A673 (cell line): ENCODE results near the gene EXOC4. TPM values are rescaled to one million over a fixed set of nuclear protein-coding genes. Genes with fewer than 3 reads are reported as not detected.

Experiments
- BruUV-seq: library from RNA; stranded (reverse); fragments of 400-500 nt; replicated peaks from 2 replicates; lab custom pipeline; 2021; lab: Mats Ljungman, UMichigan
- CTCF ChIA-PET: fragments of 300-600 bp; sonication (Branson Sonifier 250); formaldehyde crosslinking; loops from one replicate; lab custom pipeline; 2022; ENCODE audit warnings: antibody characterized with exemption; lab: Charles Lee
- POLR2A ChIA-PET: fragments of 300-600 bp; sonication (Branson Sonifier 250); formaldehyde crosslinking; loops from one replicate; lab custom pipeline; 2022; ENCODE audit warnings: antibody characterized with exemption; ENCODE audit not compliant: low non-redundant PET; lab: Charles Lee
- DNase-seq: peaks from one replicate; pipeline ENCODE4 v3.0.0-alpha.2; 2015; ENCODE audit warnings: low spot score
- H3K27ac ChIP-seq: fragments of 200-600 bp; sonication (generic); 2 replicates; pipeline ENCODE4 v1.5.1; 2016; ENCODE audit warnings: mixed run types, low read depth, mild to moderate bottlenecking, mixed read lengths, antibody characterized with exemption, low read length; ENCODE audit not compliant: poor library complexity, severe bottlenecking
- H3K27me3 ChIP-seq: fragments of 200-600 bp; sonication (generic); replicated peaks from 2 replicates; pipeline ENCODE4 v1.6.1; 2017; ENCODE audit warnings: mixed run types, low read depth, mild to moderate bottlenecking, mixed read lengths, antibody characterized with exemption, low read length; ENCODE audit not compliant: insufficient read depth, poor library complexity
- H3K36me3 ChIP-seq: fragments of 200-600 bp; sonication (generic); 2 replicates; pipeline ENCODE4 v1.6.1; 2016; ENCODE audit warnings: mixed run types, mild to moderate bottlenecking, mixed read lengths, antibody characterized with exemption, low read length; ENCODE audit not compliant: insufficient read depth, poor library complexity, severe bottlenecking
- H3K4me1 ChIP-seq: fragments of 200-600 bp; sonication (generic); 2 replicates; pipeline ENCODE4 v1.6.1; 2017; ENCODE audit warnings: mixed run types, mild to moderate bottlenecking, mixed read lengths, antibody characterized with exemption, low read length; ENCODE audit not compliant: insufficient read depth, poor library complexity, severe bottlenecking
- H3K4me3 ChIP-seq: fragments of 200-600 bp; sonication (generic); 2 replicates; pipeline ENCODE4 v1.5.1; 2016; ENCODE audit warnings: low read depth, mixed run types, mild to moderate bottlenecking, mixed read lengths, low read length; ENCODE audit not compliant: poor library complexity, severe bottlenecking
- H3K9me3 ChIP-seq: fragments of 200-600 bp; sonication (generic); 2 replicates; pipeline ENCODE4 v1.6.1; 2016; ENCODE audit warnings: mixed run types, low read depth, mild to moderate bottlenecking, mixed read lengths, antibody characterized with exemption, low read length; ENCODE audit not compliant: poor library complexity, severe bottlenecking
- EZH2 ChIP-seq: fragments of 200-600 bp; sonication (generic); IDR thresholded peaks from 2 replicates; pipeline ENCODE4 v1.6.1; 2017; ENCODE audit warnings: borderline replicate concordance, low read depth, mild to moderate bottlenecking, mixed read lengths, antibody characterized with exemption, low read length; ENCODE audit not compliant: poor library complexity, severe bottlenecking
- intact Hi-C: fragments of 100-400 bp; cut with micrococcal nuclease; formaldehyde crosslinking; loops from one replicate; pipeline ENCODE4 v1.10.0; 2022; ENCODE audit not compliant: unreplicated experiment
- total RNA-seq: library from RNA; stranded (reverse); gene quantifications from 2 replicates; pipeline ENCODE4 v1.2.3, GENCODE V29; 2021
- TF ChIP-seq, protein P1 (sequence below): fragments of 300-800, 200-600 bp; sonication (generic); conservative IDR thresholded peaks from 2 replicates; pipeline ENCODE4 v1.5.1; 2017; ENCODE audit warnings: low read depth, mild to moderate bottlenecking, antibody characterized with exemption, low read length, moderate library complexity, mixed read lengths

EXOC4 gene
- total RNA-seq, 1 experiment from 2014 or later = 66.1 TPM

DNA sequence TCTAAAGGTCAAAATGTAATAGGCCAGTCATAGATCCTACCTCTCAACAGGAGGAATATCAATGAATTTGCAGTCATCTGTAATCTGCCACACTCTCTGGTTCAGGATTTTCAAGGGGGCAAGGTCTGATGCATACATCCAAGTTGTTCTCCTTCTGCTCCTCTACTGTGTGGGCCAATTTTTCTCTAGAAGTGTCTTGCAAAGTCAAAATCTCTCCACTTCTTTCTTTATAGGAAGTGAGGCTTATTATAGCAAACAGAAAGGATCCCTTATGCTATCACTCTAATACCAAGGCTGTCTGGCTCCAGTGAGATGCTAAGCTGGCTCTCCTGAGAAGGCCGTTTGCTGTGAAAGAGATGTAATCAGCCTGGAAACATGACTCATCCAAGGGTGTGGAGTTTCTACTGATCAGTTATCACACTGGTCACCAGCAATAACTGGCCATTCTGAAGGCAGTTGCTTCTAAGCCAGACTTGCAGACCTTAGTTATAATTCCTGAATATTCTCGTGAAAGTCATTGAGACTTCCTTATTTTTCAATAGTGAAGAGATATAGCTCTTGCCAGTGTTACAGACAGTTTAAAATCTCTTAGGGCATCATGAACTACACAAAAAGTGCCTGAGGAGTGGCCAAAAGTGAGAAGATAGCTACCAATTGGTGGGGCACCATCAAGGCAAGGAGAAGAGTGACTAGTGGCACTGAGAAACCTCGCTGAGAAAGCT lies 831.0 kb downstream of the EXOC4 start:
- no peak for DNase-seq
- CTCF ChIA-PET = no interaction called here
- POLR2A ChIA-PET = no interaction called here
- H3K9me3 ChIP-seq = peaks cover 17% of the 10 kb centered on the region
- H3K36me3 ChIP-seq = no peaks in the 10 kb centered on the region
- intact Hi-C loops = no loop called here
- no peaks in the 10 kb centered on the region for H3K4me1 ChIP-seq
- no peak for TF ChIP-seq EZH2
- TF ChIP-seq, protein P1, sequence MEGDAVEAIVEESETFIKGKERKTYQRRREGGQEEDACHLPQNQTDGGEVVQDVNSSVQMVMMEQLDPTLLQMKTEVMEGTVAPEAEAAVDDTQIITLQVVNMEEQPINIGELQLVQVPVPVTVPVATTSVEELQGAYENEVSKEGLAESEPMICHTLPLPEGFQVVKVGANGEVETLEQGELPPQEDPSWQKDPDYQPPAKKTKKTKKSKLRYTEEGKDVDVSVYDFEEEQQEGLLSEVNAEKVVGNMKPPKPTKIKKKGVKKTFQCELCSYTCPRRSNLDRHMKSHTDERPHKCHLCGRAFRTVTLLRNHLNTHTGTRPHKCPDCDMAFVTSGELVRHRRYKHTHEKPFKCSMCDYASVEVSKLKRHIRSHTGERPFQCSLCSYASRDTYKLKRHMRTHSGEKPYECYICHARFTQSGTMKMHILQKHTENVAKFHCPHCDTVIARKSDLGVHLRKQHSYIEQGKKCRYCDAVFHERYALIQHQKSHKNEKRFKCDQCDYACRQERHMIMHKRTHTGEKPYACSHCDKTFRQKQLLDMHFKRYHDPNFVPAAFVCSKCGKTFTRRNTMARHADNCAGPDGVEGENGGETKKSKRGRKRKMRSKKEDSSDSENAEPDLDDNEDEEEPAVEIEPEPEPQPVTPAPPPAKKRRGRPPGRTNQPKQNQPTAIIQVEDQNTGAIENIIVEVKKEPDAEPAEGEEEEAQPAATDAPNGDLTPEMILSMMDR = no peak
- no peaks in the 10 kb centered on the region for H3K27me3 ChIP-seq
- H3K4me3 ChIP-seq = no peak overlapping the region
- no TSS peak for BruUV-seq
- no peak overlapping the region for H3K27ac ChIP-seq

DNA sequence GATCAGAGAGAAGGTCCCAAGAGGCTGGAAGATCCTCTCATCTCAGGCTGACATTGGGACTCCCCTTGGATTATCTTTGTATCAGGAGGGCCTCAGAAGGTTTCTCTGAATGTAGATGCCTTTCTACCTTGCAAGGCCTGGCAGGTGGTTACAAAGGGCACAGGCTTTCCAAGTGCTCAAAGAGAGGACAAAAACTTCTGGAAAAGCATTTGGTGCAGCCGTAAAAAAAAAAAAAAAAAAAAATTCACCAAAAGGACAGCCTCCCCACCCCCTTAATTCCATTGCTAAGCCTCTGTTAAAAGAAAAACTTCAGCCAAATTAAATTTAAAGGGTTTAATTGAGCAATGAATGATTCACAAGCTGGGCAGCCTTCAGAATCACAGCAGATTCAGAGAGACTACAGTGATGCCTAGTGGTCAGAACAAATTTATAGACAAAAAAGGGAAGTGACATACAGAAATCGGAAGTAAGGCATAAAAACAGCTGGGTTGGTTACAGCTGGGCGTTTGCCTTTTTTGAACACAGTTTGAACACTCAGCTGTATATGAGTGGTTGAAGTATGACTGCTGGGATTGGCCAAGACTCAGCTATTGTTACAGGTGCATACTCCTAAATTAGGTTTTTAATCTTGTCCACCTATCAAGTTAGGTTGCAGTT lies 831.7 kb downstream of the EXOC4 start:
- intact Hi-C loops = no loop called here
- no TSS peak for BruUV-seq
- peaks cover 24% of the 10 kb centered on the region for H3K9me3 ChIP-seq
- no peaks in the 10 kb centered on the region for H3K36me3 ChIP-seq
- TF ChIP-seq EZH2 = no peak
- TF ChIP-seq, protein P1 = no peak
- CTCF ChIA-PET = interaction anchor here (0.7 kb wide), 1 partner anchor 44 kb away, joined by 10 read pairs; no protein-coding TSS in a partner anchor
- H3K27me3 ChIP-seq = no peaks in the 10 kb centered on the region
- POLR2A ChIA-PET = no interaction called here
- no peak overlapping the region for H3K4me3 ChIP-seq
- no peak overlapping the region for H3K27ac ChIP-seq
- peak; percentile 36 for DNase-seq
- H3K4me1 ChIP-seq = no peaks in the 10 kb centered on the region

DNA sequence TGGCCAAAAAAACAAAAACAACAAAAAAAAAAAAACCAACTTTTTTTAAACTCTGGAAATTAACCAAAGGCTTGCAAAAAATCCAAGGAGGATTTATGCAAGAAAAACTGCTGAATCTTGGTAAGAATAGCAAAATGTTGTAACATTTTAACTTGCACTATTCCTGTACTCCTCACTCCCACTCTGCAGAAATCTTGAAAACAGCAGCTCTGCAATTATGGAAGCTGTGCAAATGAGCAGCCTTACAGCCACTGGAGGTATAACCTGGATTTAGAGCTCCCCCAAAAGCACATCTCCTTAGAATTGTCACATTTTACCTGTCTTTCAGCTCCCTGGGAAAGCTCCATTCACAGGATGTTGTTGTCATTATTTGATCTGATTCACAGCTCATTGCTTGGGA lies 832.4 kb downstream of the EXOC4 start:
- intact Hi-C loops = no loop called here
- no peaks in the 10 kb centered on the region for H3K4me1 ChIP-seq
- TF ChIP-seq EZH2 = no peak
- TF ChIP-seq, protein P1 = no peak
- no peaks in the 10 kb centered on the region for H3K27me3 ChIP-seq
- peaks cover 28% of the 10 kb centered on the region for H3K9me3 ChIP-seq
- CTCF ChIA-PET = no interaction called here
- H3K27ac ChIP-seq = no peak overlapping the region
- no peaks in the 10 kb centered on the region for H3K36me3 ChIP-seq
- no peak overlapping the region for H3K4me3 ChIP-seq
- POLR2A ChIA-PET = no interaction called here
- no peak for DNase-seq
- no TSS peak for BruUV-seq
